HPDE6-E6E7 (cell line): Measurements from ENCODE around the gene PTPRD.

Experiments
- DNase-seq: peaks from one replicate; pipeline ENCODE4 v3.0.0; 2011; ENCODE audit warnings: missing footprints; ENCODE audit errors: extremely low spot score

The PTPRD gene

GRCh38 chr9:8685825-8686224 is 1927.0 kb downstream of the PTPRD start:
- DNase-seq: no peak

DNA sequence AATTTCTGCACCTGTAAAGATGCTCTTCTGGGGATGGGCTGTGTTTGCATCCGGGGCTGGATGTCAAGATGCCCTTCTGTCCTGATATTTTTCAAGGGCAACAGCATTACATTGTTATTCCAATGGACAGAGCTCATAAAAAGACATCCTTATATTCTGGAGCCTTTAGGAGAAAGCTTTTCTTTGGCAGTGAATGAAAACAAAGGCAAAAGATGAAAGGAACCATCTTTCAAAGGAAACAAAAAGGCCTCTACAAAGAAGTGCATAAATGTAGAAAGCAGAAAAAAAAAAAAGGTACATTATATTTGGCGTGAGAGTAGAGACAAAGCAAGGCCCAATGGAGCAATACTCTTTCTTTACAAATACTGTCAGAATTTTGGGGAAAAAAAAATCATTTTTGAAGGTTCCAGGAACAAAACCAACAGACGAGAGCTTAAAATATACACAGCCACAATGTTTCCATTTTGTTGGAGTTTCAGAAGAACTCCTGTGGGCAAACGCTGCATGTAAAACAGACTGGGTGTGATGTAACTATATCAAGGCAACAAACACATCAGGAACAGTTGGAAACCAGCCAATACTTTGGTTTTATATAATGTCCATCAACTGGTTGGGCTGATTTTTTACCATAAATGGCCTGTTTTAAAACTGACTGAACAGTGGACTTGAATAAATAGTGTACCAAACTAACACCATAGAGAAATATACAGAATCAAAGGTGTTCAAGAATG is 1927.7 kb downstream of the PTPRD start:
- DNase-seq: no peak

DNA sequence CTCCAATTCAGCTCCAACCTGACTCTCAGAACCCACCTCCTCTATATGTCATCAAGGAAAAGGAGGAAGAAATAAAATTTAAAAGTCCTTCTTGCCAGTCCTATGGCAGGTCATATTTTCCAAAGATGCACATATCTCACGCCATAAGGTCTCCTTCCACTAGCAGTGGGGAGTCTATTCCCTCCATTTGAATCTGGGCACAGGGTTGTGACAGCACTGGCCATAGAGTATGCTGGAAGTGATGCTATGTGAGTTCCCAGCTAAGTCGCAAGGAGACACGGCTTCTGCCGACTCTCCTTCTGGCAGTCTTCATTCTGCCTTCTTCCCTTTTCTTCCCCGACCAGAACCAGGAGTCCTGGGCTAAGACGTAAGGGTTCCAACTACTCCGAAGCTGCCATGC is 1929.3 kb downstream of the PTPRD start:
- DNase-seq: no peak

DNA sequence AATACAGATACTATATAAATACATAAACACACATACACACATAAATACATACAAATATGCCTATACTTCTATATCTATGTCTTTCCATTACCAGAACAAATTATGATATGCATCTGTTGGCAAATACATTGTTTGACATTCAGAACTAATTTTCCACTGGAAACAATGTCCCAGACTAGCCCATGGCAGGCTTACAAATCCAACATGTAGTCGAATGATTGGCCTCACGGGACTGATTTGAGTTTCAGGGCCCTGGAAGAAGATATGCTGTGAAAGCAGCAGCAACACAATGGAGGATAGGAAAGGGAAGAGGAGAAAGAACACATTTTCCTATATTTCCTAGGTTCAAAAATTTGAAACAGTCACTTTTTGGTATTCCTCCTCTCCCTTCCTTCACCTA is 1932.1 kb downstream of the PTPRD start:
- no peak for DNase-seq

DNA sequence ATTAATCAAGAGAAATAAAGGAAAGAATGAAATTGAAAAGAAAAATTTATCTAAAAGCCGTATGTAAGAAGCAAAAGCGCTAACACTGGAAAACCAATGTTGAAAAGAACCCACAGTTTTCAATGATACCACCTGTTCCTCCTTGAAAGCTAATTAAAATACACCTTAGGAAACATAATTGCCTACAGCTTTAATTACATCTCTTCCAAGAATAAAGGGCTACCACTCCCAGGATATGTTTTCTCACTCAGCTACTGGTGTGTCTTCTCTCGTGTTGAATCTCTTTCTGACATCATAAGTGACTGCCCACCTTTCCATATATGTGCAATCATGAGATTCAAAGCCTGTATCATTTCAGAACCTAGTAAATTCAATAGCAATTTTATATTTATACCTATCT is 1932.6 kb downstream of the PTPRD start:
- DNase-seq: no peak

GRCh38 chr9:8679371-8679822 is 1933.4 kb downstream of the PTPRD start:
- DNase-seq: no peak

DNA sequence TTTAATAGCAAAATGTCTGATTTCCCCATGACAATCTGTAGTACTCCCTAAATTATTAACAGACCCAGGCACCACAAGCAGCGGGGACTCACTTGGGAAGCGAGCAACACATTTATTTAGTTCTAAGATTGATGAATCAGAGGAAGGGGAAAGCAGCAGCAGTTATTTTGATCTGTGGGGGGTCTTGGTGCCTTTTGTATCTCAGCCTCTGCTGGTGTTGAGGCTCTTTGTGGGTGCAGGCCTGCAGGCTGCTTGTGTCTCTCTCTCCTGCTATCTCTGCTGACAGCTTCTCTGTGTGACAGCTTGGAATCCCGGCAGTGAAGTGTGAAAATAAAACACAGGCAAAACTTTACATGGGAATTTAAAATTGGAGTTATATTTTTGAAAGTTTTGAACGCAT is 1935.1 kb downstream of the PTPRD start:
- DNase-seq: no peak

DNA sequence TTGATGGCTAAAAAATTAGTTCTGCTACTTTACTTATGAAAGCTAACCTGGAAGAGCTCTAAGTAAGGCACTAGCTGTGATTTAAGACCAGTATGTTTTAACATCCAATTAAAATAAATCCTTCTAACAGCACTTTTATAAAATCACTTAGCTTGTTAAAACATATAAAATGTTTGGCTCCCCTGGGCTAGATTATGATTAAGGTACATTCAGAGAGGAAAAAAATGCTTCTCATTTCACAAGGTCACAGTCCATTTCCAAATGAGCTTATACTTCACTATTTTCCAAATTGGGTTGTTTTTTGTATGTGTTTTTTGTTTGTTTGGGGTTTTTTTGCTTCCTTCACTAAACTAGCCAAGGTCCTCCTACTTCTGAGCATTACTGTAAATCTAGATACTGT is 1938.3 kb downstream of the PTPRD start:
- DNase-seq: no peak

GRCh38 chr9:8673830-8674229 is 1939.0 kb downstream of the PTPRD start:
- DNase-seq: no peak

DNA sequence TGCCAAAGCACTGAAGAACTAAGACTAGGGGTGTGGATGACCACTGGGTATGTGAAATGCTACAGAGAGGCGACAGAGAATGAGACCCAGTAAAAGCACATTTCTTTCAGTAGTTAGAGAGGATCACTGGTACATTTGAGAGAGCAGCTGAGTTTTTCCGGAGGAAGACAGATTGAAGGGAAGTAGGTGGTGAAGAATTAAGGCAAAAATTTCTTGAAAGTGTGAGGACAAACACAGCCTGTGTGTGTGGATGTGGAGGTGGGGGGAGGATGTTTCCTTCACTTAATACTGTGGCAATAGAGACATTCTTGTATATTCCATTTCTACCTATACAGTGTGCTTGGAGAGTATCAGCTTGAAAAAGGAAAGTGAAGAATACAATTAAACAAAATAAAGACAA is 1942.1 kb downstream of the PTPRD start:
- no peak for DNase-seq

DNA sequence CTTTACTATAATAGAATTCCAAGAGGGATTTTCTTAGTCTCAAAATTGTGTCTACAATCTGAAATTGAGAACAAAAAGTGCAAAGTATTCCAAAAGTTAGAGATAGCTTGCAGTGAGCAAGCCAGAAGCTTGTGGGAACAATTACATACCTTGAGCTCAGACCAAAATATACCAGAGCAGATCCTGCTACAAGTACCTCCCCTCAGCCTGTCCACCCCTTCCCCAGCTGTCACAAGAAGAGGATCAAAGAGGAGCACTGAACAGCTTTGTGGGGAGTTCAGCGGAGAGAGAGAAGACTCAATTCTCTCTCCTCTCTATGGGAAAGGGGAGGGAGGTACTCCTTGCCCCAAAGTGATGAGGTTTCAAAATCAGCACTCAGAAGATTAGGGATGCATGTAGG is 1944.1 kb downstream of the PTPRD start:
- DNase-seq: no peak

GRCh38 chr9:8668231-8668630 is 1944.6 kb downstream of the PTPRD start:
- no peak for DNase-seq

DNA sequence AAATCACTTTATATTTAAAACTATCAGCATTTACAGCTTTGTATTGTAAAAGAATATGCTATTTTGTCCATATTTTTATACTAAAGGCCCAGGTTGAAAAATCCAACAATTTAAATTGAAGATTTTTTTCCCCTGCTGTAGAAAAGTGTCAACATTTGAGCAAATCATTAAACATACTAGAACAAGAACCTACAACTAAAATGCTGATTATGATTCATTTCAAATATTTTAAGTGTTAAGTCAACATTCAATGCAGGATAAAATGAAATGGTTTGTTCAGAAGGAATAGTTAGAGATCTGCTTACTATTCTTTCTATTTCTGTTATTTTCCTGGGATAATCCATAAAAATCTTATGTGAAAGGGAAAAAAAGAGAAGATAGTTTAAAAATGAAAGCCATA is 1946.7 kb downstream of the PTPRD start:
- no peak for DNase-seq

GRCh38 chr9:8660383-8660782 is 1952.4 kb downstream of the PTPRD start:
- DNase-seq: no peak

DNA sequence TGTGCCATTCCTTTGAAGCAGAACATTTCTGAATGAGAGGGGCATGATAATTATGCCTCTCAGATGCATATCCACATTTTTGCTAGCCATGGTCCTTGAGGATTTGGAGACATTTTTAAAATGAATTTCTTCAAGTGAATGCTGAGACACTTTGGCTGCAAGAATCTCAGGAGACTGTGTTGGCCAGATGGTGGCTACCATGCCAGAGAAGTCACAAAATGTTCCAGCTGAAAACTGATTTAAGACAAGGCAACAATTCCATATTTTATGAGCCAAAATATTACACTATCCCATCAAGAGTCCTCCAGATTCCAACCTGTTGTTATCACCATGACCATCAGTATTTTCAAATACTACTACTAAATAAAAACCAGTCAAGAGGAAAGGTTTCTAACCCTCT is 1953.7 kb downstream of the PTPRD start:
- DNase-seq: no peak

- no peak for DNase-seq
These were observed 1957.7 kb downstream of the PTPRD start for GRCh38 chr9:8655071-8655470.

GRCh38 chr9:8653855-8654254 is 1958.9 kb downstream of the PTPRD start:
- DNase-seq: no peak

DNA sequence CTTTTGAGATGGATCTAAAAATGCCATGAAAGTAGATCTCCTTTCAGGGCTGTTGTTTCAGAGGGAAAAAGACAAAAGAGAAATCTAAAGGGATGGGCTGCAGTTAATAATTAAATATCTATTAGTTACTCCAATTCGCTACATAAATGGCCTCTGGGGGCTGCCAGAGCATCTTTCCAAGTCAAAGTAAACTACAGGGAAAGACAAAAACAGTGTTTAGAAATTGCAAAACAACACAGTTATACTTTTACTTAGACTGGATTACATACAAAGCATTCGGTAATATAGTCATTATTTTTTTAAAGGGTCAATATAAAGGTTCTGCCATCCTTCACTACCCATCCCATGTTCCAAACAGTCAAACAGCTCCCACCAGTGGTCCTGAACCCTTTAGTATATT is 1959.7 kb downstream of the PTPRD start:
- DNase-seq: no peak

- DNase-seq: no peak
These were observed 1960.5 kb downstream of the PTPRD start for GRCh38 chr9:8652255-8652654.

DNA sequence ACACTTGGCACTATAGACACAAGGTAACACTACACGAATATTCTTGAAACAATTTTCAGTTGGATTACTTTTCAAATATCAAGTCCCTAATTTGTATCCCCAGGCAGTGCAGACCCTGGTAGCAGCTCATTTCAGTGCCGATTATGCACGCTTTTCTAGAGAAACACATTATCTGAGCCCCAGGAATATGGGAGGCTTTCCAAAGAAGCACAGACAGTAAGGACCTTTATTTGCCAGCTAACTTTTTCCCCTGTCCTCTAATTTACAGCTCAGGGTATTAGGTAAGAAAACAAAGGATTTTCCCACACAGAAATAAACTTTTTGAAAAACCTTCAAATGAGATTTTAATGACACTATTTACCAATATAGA is 1961.0 kb downstream of the PTPRD start:
- no peak for DNase-seq

DNA sequence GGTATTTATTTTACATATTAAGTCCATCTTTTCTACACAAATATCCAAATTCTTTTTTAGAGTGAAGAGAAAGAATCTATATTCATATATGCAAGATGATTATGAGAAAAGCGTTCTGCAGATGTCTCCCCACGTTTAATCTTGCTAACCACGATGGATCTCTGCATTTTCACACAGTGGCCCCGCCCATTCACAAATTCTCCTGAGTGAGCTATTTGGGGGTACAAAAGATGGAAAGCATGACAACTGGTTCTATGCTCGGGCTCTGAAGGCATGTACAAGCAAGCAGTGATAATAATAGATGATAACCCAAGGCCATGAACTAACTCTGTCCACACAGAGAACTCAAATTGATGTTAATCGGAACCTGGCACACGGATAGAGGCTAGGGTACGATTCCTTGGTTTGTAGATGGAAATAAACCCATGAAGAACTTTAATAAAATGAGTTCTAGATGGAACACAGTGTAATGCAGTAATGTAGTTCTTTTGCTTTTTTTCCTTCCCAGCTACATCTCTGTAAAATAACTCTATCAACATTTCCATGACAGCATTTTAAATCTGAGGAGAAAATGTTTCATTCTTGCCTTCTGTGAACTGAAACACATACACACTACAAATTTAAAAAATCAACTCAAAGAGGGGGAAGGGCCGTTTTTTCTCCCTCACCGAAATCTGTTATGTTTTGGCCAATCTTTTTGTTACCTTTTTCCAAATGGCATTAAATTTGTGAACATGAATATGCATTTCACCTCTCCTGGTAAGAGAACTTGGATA is 1961.5 kb downstream of the PTPRD start:
- DNase-seq: no peak

GRCh38 chr9:8649807-8650206 is 1963.0 kb downstream of the PTPRD start:
- DNase-seq: no peak

DNA sequence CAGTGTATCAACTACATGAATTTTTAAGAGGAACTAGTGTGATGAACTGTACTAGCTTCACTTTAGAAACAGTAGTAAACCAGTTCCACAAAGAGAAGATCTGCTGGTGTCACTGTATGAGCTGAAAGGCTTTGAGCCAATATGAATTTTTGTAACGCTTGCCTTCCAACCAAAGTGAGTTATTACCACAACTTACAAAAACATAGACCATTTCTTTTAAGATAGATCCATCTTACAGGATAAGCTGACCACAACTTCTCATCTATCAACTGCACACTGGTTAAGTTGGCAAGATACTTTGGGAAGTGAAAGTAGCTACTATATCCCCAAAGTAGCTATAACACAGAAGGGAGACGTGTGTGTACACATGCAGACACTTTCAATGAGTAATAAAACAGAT is 1963.6 kb downstream of the PTPRD start:
- DNase-seq: no peak
